Neural progenitor cell (in vitro differentiated cells): Measurements from ENCODE around the gene TBCCD1. TPM values are rescaled to one million over a fixed set of nuclear protein-coding genes. Genes with fewer than 3 reads are reported as not detected.
"Not testable (repeated sequence)": the region's sequence is repeated elsewhere in the genome, so short reads cannot be mapped to it uniquely, and the experiment has no call there.

Source experiments
- DNase-seq: peaks from one replicate; pipeline ENCODE4 v3.0.0-alpha.2; 2016; ENCODE audit warnings: low spot score
- H2AFZ ChIP-seq: fragments of 200-600 bp; sonication (generic); replicated peaks from 2 replicates; pipeline ENCODE4 v1.6.1; 2016; ENCODE audit warnings: antibody characterized with exemption
- H3F3A ChIP-seq: fragments of 200-600 bp; sonication (generic); 2 replicates; pipeline ENCODE4 v1.6.1; 2016; ENCODE audit warnings: antibody characterized with exemption, low read depth
- H3K27ac ChIP-seq: fragments of 200-600 bp; sonication (generic); 2 replicates; pipeline ENCODE4 v1.5.1; 2016; ENCODE audit warnings: mild to moderate bottlenecking
- H3K27me3 ChIP-seq: fragments of 200-600 bp; sonication (generic); 2 replicates; pipeline ENCODE4 v1.6.1; 2016; ENCODE audit warnings: mild to moderate bottlenecking, moderate library complexity
- H3K36me3 ChIP-seq: fragments of 200-600 bp; sonication (generic); 2 replicates; pipeline ENCODE4 v1.5.1; 2016
- H3K4me1 ChIP-seq: fragments of 200-600 bp; sonication (generic); 2 replicates; pipeline ENCODE4 v1.6.1; 2016; ENCODE audit warnings: mixed run types
- H3K4me2 ChIP-seq: fragments of 200-600 bp; sonication (generic); 2 replicates; pipeline ENCODE4 v1.6.1; 2016
- H3K4me3 ChIP-seq: fragments of 200-600 bp; sonication (generic); 2 replicates; pipeline ENCODE4 v1.5.1; 2016
- H3K79me2 ChIP-seq: fragments of 200-600 bp; sonication (generic); 2 replicates; pipeline ENCODE4 v1.6.1; 2016; ENCODE audit warnings: low read depth
- H3K9ac ChIP-seq: fragments of 200-600 bp; sonication (generic); 2 replicates; pipeline ENCODE4 v1.6.1; 2016
- H3K9me3 ChIP-seq: fragments of 200-600 bp; sonication (generic); 2 replicates; pipeline ENCODE4 v1.5.1; 2016; ENCODE audit warnings: low read depth
- H4K20me1 ChIP-seq: fragments of 200-600 bp; sonication (generic); 2 replicates; pipeline ENCODE4 v1.6.1; 2016; ENCODE audit warnings: low read depth
- H3K27ac Mint-ChIP-seq: 3 replicates; pipeline ENCODE4 v1.8.0; 2021; ENCODE audit warnings: mixed read lengths
- H3K27me3 Mint-ChIP-seq: 2 replicates; pipeline ENCODE4 v1.8.0; 2022; ENCODE audit warnings: low read depth, mild to moderate bottlenecking, inconsistent platforms, moderate library complexity, mixed read lengths; ENCODE audit not compliant: insufficient read depth
- H3K36me3 Mint-ChIP-seq: 3 replicates; pipeline ENCODE4 v1.8.0; 2021; ENCODE audit warnings: mixed read lengths
- H3K4me1 Mint-ChIP-seq: 3 replicates; pipeline ENCODE4 v1.8.0; 2021; ENCODE audit warnings: mixed read lengths
- H3K4me3 Mint-ChIP-seq: 3 replicates; pipeline ENCODE4 v1.8.0; 2021; ENCODE audit warnings: mild to moderate bottlenecking, moderate library complexity, mixed read lengths
- H3K9me3 Mint-ChIP-seq: 3 replicates; pipeline ENCODE4 v1.8.0; 2020; ENCODE audit warnings: mixed read lengths
- CTCF ChIP-seq: fragments of 200-600 bp; sonication (generic); IDR thresholded peaks from 2 replicates; pipeline ENCODE4 v1.5.1; 2017; ENCODE audit warnings: antibody characterized with exemption, mild to moderate bottlenecking
- EZH2 ChIP-seq: fragments of 200-600 bp; sonication (generic); IDR thresholded peaks from 2 replicates; pipeline ENCODE4 v1.6.1; 2017; ENCODE audit warnings: antibody characterized with exemption, mild to moderate bottlenecking, moderate library complexity
- EZH2phosphoT487 ChIP-seq: fragments of 200-600 bp; sonication (generic); IDR thresholded peaks from 2 replicates; pipeline ENCODE4 v1.6.1; 2017; ENCODE audit warnings: antibody characterized with exemption
- total RNA-seq: library from RNA; depleted of rRNA; stranded (reverse); fragments of >200 nt; gene quantifications from 2 replicates; pipeline ENCODE4 v1.2.3, GENCODE V29; 2015; ENCODE audit warnings: low replicate concordance

Gene TBCCD1
- total RNA-seq, 1 donor from 2014 or later: 21.1 TPM

GRCh38 chr3:186536883-186537844 lies 30.0 kb downstream of the TBCCD1 start:
- H3K27me3 Mint-ChIP-seq: peaks cover 5% of the 10 kb centered on the region

GRCh38 chr3:186534113-186534669 lies 32.9 kb downstream of the TBCCD1 start:
- Histone ChIP-seq H3K27me3 (no peaks in the 10 kb centered on the region), H4K20me1 (no peaks in the 10 kb centered on the region), H3K4me3 (no peak overlapping the region), H3K36me3 (no peaks in the 10 kb centered on the region), H3K9me3 (no peaks in the 10 kb centered on the region), H3F3A (peaks cover 33% of the 10 kb centered on the region), H3K4me1 (peaks cover 50% of the 10 kb centered on the region), H3K4me2 (no peak overlapping the region), H3K27ac (no peak overlapping the region), H2AFZ (no peak overlapping the region), H3K79me2 (no peaks in the 10 kb centered on the region), H3K9ac (no peak overlapping the region)
- TF ChIP-seq EZH2phosphoT487 (no peak), CTCF (no peak), EZH2 (no peak)
- DNase-seq: no peak
- H3K9me3 Mint-ChIP-seq: no peaks in the 10 kb centered on the region
- H3K4me3 Mint-ChIP-seq: peak overlapping the region; percentile 14
- peaks cover 77% of the 10 kb centered on the region for H3K4me1 Mint-ChIP-seq
- peak overlapping the region; percentile 79 for H3K27ac Mint-ChIP-seq
- H3K27me3 Mint-ChIP-seq: peaks cover 13% of the 10 kb centered on the region
- H3K36me3 Mint-ChIP-seq: no peaks in the 10 kb centered on the region

More at GRCh38 chr3:186536883-186537844, 30.0 kb downstream of the TBCCD1 start:
- no peaks in the 10 kb centered on the region for H3K9me3 ChIP-seq
- no peak for TF ChIP-seq EZH2
- no peak for TF ChIP-seq CTCF
- TF ChIP-seq EZH2phosphoT487: no peak
- no peaks in the 10 kb centered on the region for H3K27me3 ChIP-seq
- peaks cover 14% of the 10 kb centered on the region for H3F3A ChIP-seq
- H3K27ac ChIP-seq: no peak overlapping the region
- no peak overlapping the region for H3K27ac Mint-ChIP-seq
- no peak overlapping the region for H2AFZ ChIP-seq
- H3K9me3 Mint-ChIP-seq: no peaks in the 10 kb centered on the region
- no peak for DNase-seq
- no peaks in the 10 kb centered on the region for H4K20me1 ChIP-seq
- H3K9ac ChIP-seq: no peak overlapping the region
- H3K4me3 Mint-ChIP-seq: no peak overlapping the region
- no peaks in the 10 kb centered on the region for H3K36me3 ChIP-seq
- no peaks in the 10 kb centered on the region for H3K36me3 Mint-ChIP-seq
- peaks cover 76% of the 10 kb centered on the region for H3K4me1 Mint-ChIP-seq
- H3K79me2 ChIP-seq: no peaks in the 10 kb centered on the region
- H3K4me3 ChIP-seq: no peak overlapping the region
- no peak overlapping the region for H3K4me2 ChIP-seq
- peaks cover 32% of the 10 kb centered on the region for H3K4me1 ChIP-seq

GRCh38 chr3:186532598-186533072 lies 34.5 kb downstream of the TBCCD1 start:
- peak; percentile 93 for DNase-seq
- Histone ChIP-seq H3K27me3 (no peaks in the 10 kb centered on the region), H3K4me3 (no peak overlapping the region), H3K4me1 (peaks cover 52% of the 10 kb centered on the region), H3K9me3 (no peaks in the 10 kb centered on the region), H3K9ac (no peak overlapping the region), H3K36me3 (no peaks in the 10 kb centered on the region), H3K79me2 (no peaks in the 10 kb centered on the region), H3K27ac (peak overlapping the region; percentile 4), H3K4me2 (peak overlapping the region; percentile 65), H2AFZ (no peak overlapping the region), H3F3A (peaks cover 33% of the 10 kb centered on the region), H4K20me1 (no peaks in the 10 kb centered on the region)
- H3K36me3 Mint-ChIP-seq: peaks cover 3% of the 10 kb centered on the region
- H3K4me3 Mint-ChIP-seq: peak overlapping the region; percentile 80
- TF ChIP-seq EZH2: no peak
- TF ChIP-seq EZH2phosphoT487: no peak
- TF ChIP-seq CTCF: no peak
- H3K4me1 Mint-ChIP-seq: peaks cover 83% of the 10 kb centered on the region
- H3K27ac Mint-ChIP-seq: peak overlapping the region; percentile 87
- H3K9me3 Mint-ChIP-seq: peaks cover 12% of the 10 kb centered on the region
- H3K27me3 Mint-ChIP-seq: peaks cover 16% of the 10 kb centered on the region

- not testable (repeated sequence) for H3K4me3 ChIP-seq, DNase-seq, H3K36me3 ChIP-seq, H3K79me2 ChIP-seq, H2AFZ ChIP-seq, H3K9ac ChIP-seq, H3K9me3 ChIP-seq, H4K20me1 ChIP-seq, H3K36me3 Mint-ChIP-seq, H3K27me3 ChIP-seq, H3K27ac ChIP-seq
- peak overlapping the region; percentile 19 for H3K4me3 Mint-ChIP-seq
- peaks cover 18% of the 10 kb centered on the region for H3K9me3 Mint-ChIP-seq
- peaks cover 33% of the 10 kb centered on the region for H3F3A ChIP-seq
- H3K27me3 Mint-ChIP-seq: peaks cover 16% of the 10 kb centered on the region
- H3K27ac Mint-ChIP-seq: peak overlapping the region; percentile 87
- H3K4me1 Mint-ChIP-seq: peaks cover 75% of the 10 kb centered on the region
- peak overlapping the region; percentile 65 for H3K4me2 ChIP-seq
- peaks cover 52% of the 10 kb centered on the region for H3K4me1 ChIP-seq
These were observed 35.4 kb downstream of the TBCCD1 start for GRCh38 chr3:186531694-186532093.
